SK-N-SH (cell line): ENCODE measurements around the gene TTYH3. TPM values are rescaled to one million over a fixed set of nuclear protein-coding genes. Genes with fewer than 3 reads are reported as not detected.
A peak's percentile ranks its signal among the peaks of the same experiment; 100 is the strongest.

Experiments used
- CTCF ChIA-PET: fragments of 300-600, 350-600 bp; formaldehyde crosslinking; extraction: SDS; loops from one replicate; lab custom pipeline; 2021; lab: Yijun Ruan, JAX
- POLR2A ChIA-PET: fragments of 350-600 bp; sonication (Branson Sonifier 250); formaldehyde crosslinking; extraction: SDS; loops from one replicate; lab custom pipeline; 2020; ENCODE audit warnings: antibody characterized with exemption, inconsistent platforms; lab: Yijun Ruan, JAX
- DNase-seq: peaks from one replicate; pipeline ENCODE4 v3.0.0; 2012
- H2AFZ ChIP-seq: fragments of 200-600 bp; sonication (generic); 2 replicates; pipeline ENCODE4 v1.8.1; 2016; ENCODE audit warnings: antibody characterized with exemption, mild to moderate bottlenecking, low read depth
- H3F3A ChIP-seq: fragments of 200-600 bp; sonication (generic); replicated peaks from 2 replicates; pipeline ENCODE3; 2016; ENCODE audit warnings: antibody characterized with exemption, mild to moderate bottlenecking; ENCODE audit not compliant: insufficient read depth
- H3K27ac ChIP-seq, 2 experiments: fragments of 200-500 bp in 1 of 2; fragments of 200-600 bp in 1 of 2; sonication (Bioruptor generic) in 1 of 2; sonication (generic), shearing (Covaris generic) in 1 of 2; 2 replicates each; pipeline versions ENCODE4 v1.5.1 to v1.6.1; 2014 to 2016; ENCODE audit warnings: low read depth in 2 of 2, inconsistent platforms in 1 of 2, low read length in 1 of 2, mild to moderate bottlenecking in 1 of 2, mixed read lengths in 1 of 2
- H3K27me3 ChIP-seq: fragments of 200-600 bp; sonication (generic), shearing (Covaris generic); 2 replicates; pipeline ENCODE4 v1.6.1; 2016; ENCODE audit warnings: mixed run types; ENCODE audit not compliant: insufficient read depth
- H3K36me3 ChIP-seq, 2 experiments: fragments of 200-500 bp in 1 of 2; fragments of 200-600 bp in 1 of 2; sonication (Bioruptor generic) in 1 of 2; sonication (generic) in 1 of 2; replicated peaks in 1 of 2; 2 replicates each; pipeline versions ENCODE3 to v1.5.1; 2014 to 2016; ENCODE audit warnings: low read length in 1 of 2, mild to moderate bottlenecking in 1 of 2; ENCODE audit not compliant: insufficient read depth in 2 of 2, control insufficient read depth in 1 of 2
- H3K4me1 ChIP-seq, 2 experiments: fragments of 200-500 bp in 1 of 2; fragments of 200-600 bp in 1 of 2; sonication (Bioruptor generic) in 1 of 2; sonication (generic), shearing (Covaris generic) in 1 of 2; 2 replicates each; pipeline versions ENCODE4 v1.5.1 to v1.6.1; 2014 to 2016; ENCODE audit warnings: low read depth in 1 of 2, low read length in 1 of 2, mixed run types in 1 of 2; ENCODE audit not compliant: insufficient read depth in 2 of 2, control insufficient read depth in 1 of 2
- H3K4me2 ChIP-seq: fragments of 200-600 bp; sonication (generic), shearing (Covaris generic); 2 replicates; pipeline ENCODE4 v1.6.1; 2017; ENCODE audit warnings: mixed run types
- H3K4me3 ChIP-seq, 2 experiments: fragments of 200-500 bp in 1 of 2; fragments of 200-600 bp in 1 of 2; sonication (Bioruptor generic) in 1 of 2; sonication (generic), shearing (Covaris generic) in 1 of 2; 2 replicates each; pipeline versions ENCODE4 v1.5.1 to v1.8.1; 2014 to 2016; ENCODE audit warnings: low read depth in 2 of 2, inconsistent platforms in 1 of 2, low read length in 1 of 2, mild to moderate bottlenecking in 1 of 2, mixed read lengths in 1 of 2, moderate library complexity in 1 of 2
- H3K79me2 ChIP-seq: fragments of 200-600 bp; sonication (generic); 2 replicates; pipeline ENCODE4 v1.8.1; 2017; ENCODE audit warnings: mild to moderate bottlenecking; ENCODE audit not compliant: insufficient read depth
- H3K9ac ChIP-seq: fragments of 200-600 bp; sonication (generic); 2 replicates; pipeline ENCODE4 v1.6.1; 2017; ENCODE audit warnings: mixed run types
- H3K9me2 ChIP-seq: fragments of 200-600 bp; sonication (generic); 2 replicates; pipeline ENCODE4 v1.6.1; 2017; ENCODE audit warnings: mixed run types
- H3K9me3 ChIP-seq: fragments of 200-600 bp; sonication (generic); 2 replicates; pipeline ENCODE4 v1.6.1; 2017; ENCODE audit warnings: mixed run types, mild to moderate bottlenecking, moderate library complexity
- H4K20me1 ChIP-seq: fragments of 200-600 bp; sonication (generic); 2 replicates; pipeline ENCODE4 v1.6.1; 2017; ENCODE audit warnings: mild to moderate bottlenecking, mixed run types; ENCODE audit not compliant: insufficient read depth
- CHD2 ChIP-seq: fragments of 150-350 bp; IDR thresholded peaks from 2 replicates; pipeline ENCODE4 v1.6.1; 2018; ENCODE audit warnings: low read length; ENCODE audit not compliant: partially characterized antibody
- ELF1 ChIP-seq: IDR thresholded peaks from 2 replicates; pipeline ENCODE4 v1.4.0; 2012
- EP300 ChIP-seq, 2 experiments: IDR thresholded peaks; 2 replicates each; pipeline versions ENCODE4 v1.4.0 to v1.6.1; 2012; ENCODE audit warnings: borderline replicate concordance in 1 of 2, low read depth in 1 of 2, low read length in 1 of 2
- FOXJ3 ChIP-seq: sonication (generic); formaldehyde crosslinking; IDR thresholded peaks from 2 replicates; pipeline ENCODE4 v1.5.1; 2020; ENCODE audit warnings: mild to moderate bottlenecking, missing genetic modification reagents
- GATA2 ChIP-seq: sonication (generic); formaldehyde crosslinking; IDR thresholded peaks from 2 replicates; pipeline ENCODE4 v1.5.0; 2020; ENCODE audit warnings: mild to moderate bottlenecking, missing genetic modification reagents
- MEF2A ChIP-seq: IDR thresholded peaks from 2 replicates; pipeline ENCODE4 v1.4.0; 2012; ENCODE audit warnings: low read depth, borderline replicate concordance
- MXI1 ChIP-seq: IDR thresholded peaks from 2 replicates; pipeline ENCODE4 v1.6.1; 2012; ENCODE audit warnings: mild to moderate bottlenecking, low read depth, low read length, improper control_type of control experiment
- NFIC ChIP-seq: IDR thresholded peaks from 2 replicates; pipeline ENCODE4 v1.4.0; 2012; ENCODE audit warnings: borderline replicate concordance
- NRF1 ChIP-seq: IDR thresholded peaks from 2 replicates; pipeline ENCODE4 v1.6.1; 2012; ENCODE audit warnings: low read depth, mild to moderate bottlenecking, low read length
- PBX3 ChIP-seq: IDR thresholded peaks from 2 replicates; pipeline ENCODE4; 2012
- POLR2AphosphoS5 ChIP-seq: IDR thresholded peaks from 2 replicates; pipeline ENCODE4 v1.6.1; 2012; ENCODE audit warnings: low read depth, low read length
- RAD21 ChIP-seq: IDR thresholded peaks from 2 replicates; pipeline ENCODE4 v1.6.1; 2012; ENCODE audit warnings: mild to moderate bottlenecking, low read length
- RCOR1 ChIP-seq: fragments of 150-350 bp; IDR thresholded peaks from 2 replicates; pipeline ENCODE4 v1.6.1; 2017; ENCODE audit warnings: antibody characterized with exemption, low read length
- REST ChIP-seq: IDR thresholded peaks from 2 replicates; pipeline ENCODE4 v1.6.1; 2012; ENCODE audit warnings: mild to moderate bottlenecking, low read depth, low read length, moderate library complexity
- SMC3 ChIP-seq: IDR thresholded peaks from 2 replicates; pipeline ENCODE4 v1.6.1; 2012; ENCODE audit warnings: low read depth, low read length, improper control_type of control experiment
- TAF1 ChIP-seq: IDR thresholded peaks from 2 replicates; pipeline ENCODE4 v1.6.1; 2012; ENCODE audit warnings: low read depth, mild to moderate bottlenecking, low read length, moderate library complexity, borderline replicate concordance
- TCF12 ChIP-seq: IDR thresholded peaks from 2 replicates; pipeline ENCODE4 v1.4.0; 2012
- TEAD4 ChIP-seq: IDR thresholded peaks from 2 replicates; pipeline ENCODE4 v1.4.0; 2012; ENCODE audit warnings: mild to moderate bottlenecking, borderline replicate concordance; ENCODE audit not compliant: insufficient read depth
- USF1 ChIP-seq: IDR thresholded peaks from 2 replicates; pipeline ENCODE4 v1.4.0; 2012; ENCODE audit warnings: low read depth, borderline replicate concordance
- USF2 ChIP-seq: fragments of 150-350 bp; IDR thresholded peaks from 2 replicates; pipeline ENCODE4 v1.6.1; 2017; ENCODE audit warnings: antibody characterized with exemption, low read length, low read depth, borderline replicate concordance
- YY1 ChIP-seq: IDR thresholded peaks from 2 replicates; pipeline ENCODE4 v1.4.0; 2012; ENCODE audit warnings: low read depth, mild to moderate bottlenecking
- WGBS: methylation state at CpG from one replicate; pipeline ENCODE4 v1.1.6; 2017; ENCODE audit warnings: low lambda C conversion rate; 5-methylcytosine and 5-hydroxymethylcytosine counted together
- polyA plus RNA-seq, 3 experiments: library from polyadenylated mRNA; depleted of rRNA; stranded (reverse); fragments of >200 nt; gene quantifications; 2 replicates each; pipeline ENCODE4 v1.2.3, GENCODE V29; 2012

The TTYH3 gene
- polyA plus RNA-seq, 1 of the 3 experiments (the other 2 are of a cell fraction): 105 TPM

- CTCF ChIA-PET: interaction anchor here (0.8 to 5.9 kb wide), 14 partner anchors 9 to 194 kb away, joined by 3 to 54 read pairs (median 6); partner anchors contain the start of gene TTYH3
These were observed 13.6 kb downstream of the TTYH3 start for GRCh38 chr7:2645274-2645868.

More at GRCh38 chr7:2645274-2645868, 13.6 kb downstream of the TTYH3 start:
- peak; percentile 45; the same call in 1 of the 2 replicates for TF ChIP-seq GATA2 (CRISPR knock-in tag)
- no peak for TF ChIP-seq ELF1
- no peak for TF ChIP-seq TAF1
- no peak for TF ChIP-seq MEF2A
- no peak for TF ChIP-seq NFIC
- TF ChIP-seq YY1: no peak
- TF ChIP-seq NRF1: no peak
- no peak for TF ChIP-seq USF2
- TF ChIP-seq PBX3: peak; percentile 32; the same call in 1 of the 2 replicates
- TF ChIP-seq RAD21: peak; percentile 35
- peak in 1 of 2 experiments; percentile 89; a peak in 2 of 4 replicates for TF ChIP-seq EP300 (IDR thresholded peaks at IDR 0.05; ENCODE audit: borderline replicate concordance in 1 of 2, low read depth in 1 of 2, low read length in 1 of 2)
- peak; percentile 90 for TF ChIP-seq MXI1
- no peak; the same call in 1 of the 2 replicates for TF ChIP-seq SMC3
- no peak for TF ChIP-seq POLR2AphosphoS5
- peak; percentile 86 for TF ChIP-seq RCOR1
- TF ChIP-seq FOXJ3: peak; percentile 89
- TF ChIP-seq CHD2: peak; percentile 82
- TF ChIP-seq USF1: no peak
- TF ChIP-seq TEAD4: no peak
- TF ChIP-seq REST: no peak
- no peak; the same call in 1 of the 2 replicates for TF ChIP-seq TCF12
- TF ChIP-seq, all 33 proteins: peak for 8
- 41% methylated on average over 14 of the region's 14 CpGs for WGBS
- no peaks in the 10 kb centered on the region for H3K9me3 ChIP-seq
- no peaks in the 10 kb centered on the region for H3K9me2 ChIP-seq
- POLR2A ChIA-PET: interaction anchor here (0.7 to 2.2 kb wide), 5 partner anchors 10 to 194 kb away, joined by 3 to 8 read pairs (median 8); partner anchors contain the start of gene TTYH3
- DNase-seq: peak; percentile 93
- peaks cover 33 to 74% of the 10 kb centered on the region in 2 experiments for H3K4me1 ChIP-seq
- peaks cover 20 to 29% of the 10 kb centered on the region in 2 experiments for H3K36me3 ChIP-seq
- H3K4me2 ChIP-seq: peak overlapping the region; percentile 59
- no peaks in the 10 kb centered on the region for H3F3A ChIP-seq
- no peak overlapping the region for H3K4me3 ChIP-seq
- peak overlapping the region; percentile 42 to 98 for H3K27ac ChIP-seq
- no peak overlapping the region for H2AFZ ChIP-seq
- H4K20me1 ChIP-seq: peaks cover 86% of the 10 kb centered on the region
- no peaks in the 10 kb centered on the region for H3K27me3 ChIP-seq
- H3K9ac ChIP-seq: no peak overlapping the region; the same call in 1 of the 2 replicates
- peaks cover 80% of the 10 kb centered on the region for H3K79me2 ChIP-seq
